ENCODE results near the gene PHF19.

PHF19 gene

GRCh38 chr9:120909904-120910303 is 32.9 kb upstream of the PHF19 start:
- H3K27me3 ChIP-seq = no peaks in the 10 kb centered on the region
- no peak overlapping the region for H3K27ac ChIP-seq
- no peak overlapping the region for H3K4me3 ChIP-seq (ENCODE audit: low read depth in 1 of 2, low read length in 1 of 2)
- no peaks in the 10 kb centered on the region for H3K4me1 ChIP-seq (ENCODE audit: control insufficient read depth in 1 of 2, insufficient read depth in 1 of 2, low read depth in 1 of 2, low read length in 1 of 2)
- TF ChIP-seq CTCF (IDR thresholded peaks at IDR 0.05) = no peak
- H3K36me3 ChIP-seq = peaks cover 88% of the 10 kb centered on the region
- H3K9me3 ChIP-seq = no peaks in the 10 kb centered on the region

- H3K9me3 ChIP-seq = no peaks in the 10 kb centered on the region
- H3K36me3 ChIP-seq = peaks cover 74% of the 10 kb centered on the region
- H3K27me3 ChIP-seq = no peaks in the 10 kb centered on the region
- no peak overlapping the region for H3K27ac ChIP-seq
- H3K4me3 ChIP-seq (ENCODE audit: low read depth in 1 of 2, low read length in 1 of 2) = no peak overlapping the region
- no peaks in the 10 kb centered on the region for H3K4me1 ChIP-seq (ENCODE audit: control insufficient read depth in 1 of 2, insufficient read depth in 1 of 2, low read depth in 1 of 2, low read length in 1 of 2)
- no peak for TF ChIP-seq CTCF (IDR thresholded peaks at IDR 0.05)
Measured at GRCh38 chr9:120905315-120906164, 28.6 kb upstream of the PHF19 start.

- H3K27me3 ChIP-seq = no peaks in the 10 kb centered on the region
- TF ChIP-seq CTCF (IDR thresholded peaks at IDR 0.05) = no peak
- H3K36me3 ChIP-seq = peaks cover 68% of the 10 kb centered on the region
- H3K9me3 ChIP-seq = no peaks in the 10 kb centered on the region
- no peak overlapping the region for H3K4me3 ChIP-seq (ENCODE audit: low read depth in 1 of 2, low read length in 1 of 2)
- no peaks in the 10 kb centered on the region for H3K4me1 ChIP-seq (ENCODE audit: control insufficient read depth in 1 of 2, insufficient read depth in 1 of 2, low read depth in 1 of 2, low read length in 1 of 2)
- no peak overlapping the region for H3K27ac ChIP-seq
Measured at GRCh38 chr9:120904978-120905301, 28.0 kb upstream of the PHF19 start.

GRCh38 chr9:120904061-120904977 is 27.3 kb upstream of the PHF19 start:
- H3K4me3 ChIP-seq (ENCODE audit: low read depth in 1 of 2, low read length in 1 of 2) = no peak overlapping the region
- H3K27me3 ChIP-seq = no peaks in the 10 kb centered on the region
- no peak for TF ChIP-seq CTCF (IDR thresholded peaks at IDR 0.05)
- H3K36me3 ChIP-seq = peaks cover 61% of the 10 kb centered on the region
- no peaks in the 10 kb centered on the region for H3K4me1 ChIP-seq (ENCODE audit: control insufficient read depth in 1 of 2, insufficient read depth in 1 of 2, low read depth in 1 of 2, low read length in 1 of 2)
- H3K9me3 ChIP-seq = no peaks in the 10 kb centered on the region
- H3K27ac ChIP-seq = no peak overlapping the region

GRCh38 chr9:120902569-120903535 is 25.9 kb upstream of the PHF19 start:
- Histone ChIP-seq H3K27me3 (no peaks in the 10 kb centered on the region), H3K36me3 (peaks cover 52% of the 10 kb centered on the region), H3K4me1 (ENCODE audit: control insufficient read depth in 1 of 2, insufficient read depth in 1 of 2, low read depth in 1 of 2, low read length in 1 of 2) (no peaks in the 10 kb centered on the region), H3K27ac (no peak overlapping the region), H3K4me3 (ENCODE audit: low read depth in 1 of 2, low read length in 1 of 2) (no peak overlapping the region), H3K9me3 (no peaks in the 10 kb centered on the region)
- TF ChIP-seq CTCF (IDR thresholded peaks at IDR 0.05) = no peak
